Measurements from ENCODE around the gene PIP4P1.

GRCh38 chr14:20490563-20490962 is 29.3 kb upstream of the PIP4P1 start:
- TF ChIP-seq POLR2A (IDR thresholded peaks at IDR 0.05) (no peak), CTCF (IDR thresholded peaks at IDR 0.05) (no peak)
